ENCODE data around the gene TGIF1.

TGIF1 gene

GRCh38 chr18:3427944-3428343, 22.0 kb upstream of the TGIF1 start:
- Histone ChIP-seq H3K9me3 (ENCODE audit: control insufficient read depth in 1 of 2, low read length in 2 of 2) (no peaks in the 10 kb centered on the region), H3K4me1 (ENCODE audit: control insufficient read depth in 1 of 2, insufficient read depth in 2 of 2, low read length in 2 of 2) (peaks cover 0 to 3% of the 10 kb centered on the region in 2 donors), H3K36me3 (ENCODE audit: control insufficient read depth in 1 of 2, insufficient read depth in 2 of 2, low read length in 2 of 2) (no peaks in the 10 kb centered on the region), H3K9ac (ENCODE audit: low read depth in 1 of 2, low read length in 2 of 2) (no peak overlapping the region), H3K4me3 (ENCODE audit: low read depth in 1 of 2, low read length in 2 of 2) (no peak overlapping the region), H3K27me3 (ENCODE audit: control insufficient read depth in 1 of 2, insufficient read depth in 2 of 2, low read length in 2 of 2) (no peaks in the 10 kb centered on the region), H3K27ac (ENCODE audit: low read depth, low read length) (no peak overlapping the region)

- Histone ChIP-seq H3K27me3 (ENCODE audit: control insufficient read depth in 1 of 2, insufficient read depth in 2 of 2, low read length in 2 of 2) (no peaks in the 10 kb centered on the region), H3K9me3 (ENCODE audit: control insufficient read depth in 1 of 2, low read length in 2 of 2) (no peaks in the 10 kb centered on the region), H3K9ac (ENCODE audit: low read depth in 1 of 2, low read length in 2 of 2) (no peak overlapping the region), H3K36me3 (ENCODE audit: control insufficient read depth in 1 of 2, insufficient read depth in 2 of 2, low read length in 2 of 2) (no peaks in the 10 kb centered on the region), H3K4me3 (ENCODE audit: low read depth in 1 of 2, low read length in 2 of 2) (no peak overlapping the region), H3K27ac (ENCODE audit: low read depth, low read length) (no peak overlapping the region), H3K4me1 (ENCODE audit: control insufficient read depth in 1 of 2, insufficient read depth in 2 of 2, low read length in 2 of 2) (no peaks in the 10 kb centered on the region)
These were observed 20.9 kb upstream of the TGIF1 start for GRCh38 chr18:3429121-3429520.

GRCh38 chr18:3434685-3435084, 15.3 kb upstream of the TGIF1 start:
- Histone ChIP-seq H3K36me3 (ENCODE audit: control insufficient read depth in 1 of 2, insufficient read depth in 2 of 2, low read length in 2 of 2) (no peaks in the 10 kb centered on the region), H3K27ac (ENCODE audit: low read depth, low read length) (no peak overlapping the region), H3K27me3 (ENCODE audit: control insufficient read depth in 1 of 2, insufficient read depth in 2 of 2, low read length in 2 of 2) (no peaks in the 10 kb centered on the region), H3K4me3 (ENCODE audit: low read depth in 1 of 2, low read length in 2 of 2) (no peak overlapping the region), H3K9ac (ENCODE audit: low read depth in 1 of 2, low read length in 2 of 2) (no peak overlapping the region), H3K4me1 (ENCODE audit: control insufficient read depth in 1 of 2, insufficient read depth in 2 of 2, low read length in 2 of 2) (no peaks in the 10 kb centered on the region), H3K9me3 (ENCODE audit: control insufficient read depth in 1 of 2, low read length in 2 of 2) (no peaks in the 10 kb centered on the region)

- Histone ChIP-seq H3K9me3 (ENCODE audit: control insufficient read depth in 1 of 2, low read length in 2 of 2) (no peaks in the 10 kb centered on the region), H3K9ac (ENCODE audit: low read depth in 1 of 2, low read length in 2 of 2) (no peak overlapping the region), H3K27ac (ENCODE audit: low read depth, low read length) (no peak overlapping the region), H3K4me3 (ENCODE audit: low read depth in 1 of 2, low read length in 2 of 2) (no peak overlapping the region), H3K36me3 (ENCODE audit: control insufficient read depth in 1 of 2, insufficient read depth in 2 of 2, low read length in 2 of 2) (no peaks in the 10 kb centered on the region), H3K4me1 (ENCODE audit: control insufficient read depth in 1 of 2, insufficient read depth in 2 of 2, low read length in 2 of 2) (peaks cover 9 to 11% of the 10 kb centered on the region in 2 donors), H3K27me3 (ENCODE audit: control insufficient read depth in 1 of 2, insufficient read depth in 2 of 2, low read length in 2 of 2) (no peaks in the 10 kb centered on the region)
These were observed 9.6 kb upstream of the TGIF1 start for GRCh38 chr18:3440341-3440740.

GRCh38 chr18:3441290-3441689, 8.7 kb upstream of the TGIF1 start:
- Histone ChIP-seq H3K4me3 (ENCODE audit: low read depth in 1 of 2, low read length in 2 of 2) (no peak overlapping the region), H3K9ac (ENCODE audit: low read depth in 1 of 2, low read length in 2 of 2) (no peak overlapping the region), H3K27ac (ENCODE audit: low read depth, low read length) (no peak overlapping the region)

GRCh38 chr18:3442919-3443318, 7.1 kb upstream of the TGIF1 start:
- H3K4me3 ChIP-seq (ENCODE audit: low read depth in 1 of 2, low read length in 2 of 2) = no peak overlapping the region
- no peaks in the 10 kb centered on the region for H3K9me3 ChIP-seq (ENCODE audit: control insufficient read depth in 1 of 2, low read length in 2 of 2)
- no peaks in the 10 kb centered on the region for H3K27me3 ChIP-seq (ENCODE audit: control insufficient read depth in 1 of 2, insufficient read depth in 2 of 2, low read length in 2 of 2)
- H3K9ac ChIP-seq (ENCODE audit: low read depth in 1 of 2, low read length in 2 of 2) = no peak overlapping the region
- H3K27ac ChIP-seq (ENCODE audit: low read depth, low read length) = no peak overlapping the region
- peaks cover 18 to 25% of the 10 kb centered on the region in 2 donors for H3K4me1 ChIP-seq (ENCODE audit: control insufficient read depth in 1 of 2, insufficient read depth in 2 of 2, low read length in 2 of 2)
- H3K36me3 ChIP-seq (ENCODE audit: control insufficient read depth in 1 of 2, insufficient read depth in 2 of 2, low read length in 2 of 2) = no peaks in the 10 kb centered on the region

More at GRCh38 chr18:3441290-3441689, 8.7 kb upstream of the TGIF1 start:
- Histone ChIP-seq H3K27me3 (ENCODE audit: control insufficient read depth in 1 of 2, insufficient read depth in 2 of 2, low read length in 2 of 2) (no peaks in the 10 kb centered on the region), H3K4me1 (ENCODE audit: control insufficient read depth in 1 of 2, insufficient read depth in 2 of 2, low read length in 2 of 2) (peaks cover 10 to 11% of the 10 kb centered on the region in 2 donors), H3K9me3 (ENCODE audit: control insufficient read depth in 1 of 2, low read length in 2 of 2) (no peaks in the 10 kb centered on the region), H3K36me3 (ENCODE audit: control insufficient read depth in 1 of 2, insufficient read depth in 2 of 2, low read length in 2 of 2) (no peaks in the 10 kb centered on the region)

GRCh38 chr18:3444296-3444695, 5.7 kb upstream of the TGIF1 start:
- no peak overlapping the region for H3K27ac ChIP-seq (ENCODE audit: low read depth, low read length)

GRCh38 chr18:3444954-3445353, 5.0 kb upstream of the TGIF1 start:
- Histone ChIP-seq H3K9ac (ENCODE audit: low read depth in 1 of 2, low read length in 2 of 2) (no peak overlapping the region), H3K36me3 (ENCODE audit: control insufficient read depth in 1 of 2, insufficient read depth in 2 of 2, low read length in 2 of 2) (no peaks in the 10 kb centered on the region), H3K27me3 (ENCODE audit: control insufficient read depth in 1 of 2, insufficient read depth in 2 of 2, low read length in 2 of 2) (no peaks in the 10 kb centered on the region), H3K4me1 (ENCODE audit: control insufficient read depth in 1 of 2, insufficient read depth in 2 of 2, low read length in 2 of 2) (peaks cover 18 to 25% of the 10 kb centered on the region in 2 donors), H3K27ac (ENCODE audit: low read depth, low read length) (no peak overlapping the region), H3K9me3 (ENCODE audit: control insufficient read depth in 1 of 2, low read length in 2 of 2) (no peaks in the 10 kb centered on the region), H3K4me3 (ENCODE audit: low read depth in 1 of 2, low read length in 2 of 2) (no peak overlapping the region)

More at GRCh38 chr18:3444296-3444695, 5.7 kb upstream of the TGIF1 start:
- no peaks in the 10 kb centered on the region for H3K36me3 ChIP-seq (ENCODE audit: control insufficient read depth in 1 of 2, insufficient read depth in 2 of 2, low read length in 2 of 2)
- H3K27me3 ChIP-seq (ENCODE audit: control insufficient read depth in 1 of 2, insufficient read depth in 2 of 2, low read length in 2 of 2) = no peaks in the 10 kb centered on the region
- no peak overlapping the region for H3K4me3 ChIP-seq (ENCODE audit: low read depth in 1 of 2, low read length in 2 of 2)
- peaks cover 18 to 25% of the 10 kb centered on the region in 2 donors for H3K4me1 ChIP-seq (ENCODE audit: control insufficient read depth in 1 of 2, insufficient read depth in 2 of 2, low read length in 2 of 2)
- no peaks in the 10 kb centered on the region for H3K9me3 ChIP-seq (ENCODE audit: control insufficient read depth in 1 of 2, low read length in 2 of 2)
- H3K9ac ChIP-seq (ENCODE audit: low read depth in 1 of 2, low read length in 2 of 2) = no peak overlapping the region

- peak overlapping the region; percentile 92 to 99 for H3K9ac ChIP-seq (ENCODE audit: low read depth in 1 of 2, low read length in 2 of 2)
- no peaks in the 10 kb centered on the region for H3K36me3 ChIP-seq (ENCODE audit: control insufficient read depth in 1 of 2, insufficient read depth in 2 of 2, low read length in 2 of 2)
- no peaks in the 10 kb centered on the region for H3K27me3 ChIP-seq (ENCODE audit: control insufficient read depth in 1 of 2, insufficient read depth in 2 of 2, low read length in 2 of 2)
- H3K4me1 ChIP-seq (ENCODE audit: control insufficient read depth in 1 of 2, insufficient read depth in 2 of 2, low read length in 2 of 2) = peaks cover 9 to 14% of the 10 kb centered on the region in 2 donors
- no peaks in the 10 kb centered on the region for H3K9me3 ChIP-seq (ENCODE audit: control insufficient read depth in 1 of 2, low read length in 2 of 2)
- peak overlapping the region; percentile 96 for H3K27ac ChIP-seq (ENCODE audit: low read depth, low read length)
- peak overlapping the region; percentile 81 to 93 for H3K4me3 ChIP-seq (ENCODE audit: low read depth in 1 of 2, low read length in 2 of 2)
These were observed 2.7 kb upstream of the TGIF1 start for GRCh38 chr18:3447068-3447894.

- Histone ChIP-seq H3K27me3 (ENCODE audit: control insufficient read depth in 1 of 2, insufficient read depth in 2 of 2, low read length in 2 of 2) (no peaks in the 10 kb centered on the region), H3K9ac (ENCODE audit: low read depth in 1 of 2, low read length in 2 of 2) (peak overlapping the region; percentile 98 to 99), H3K4me3 (ENCODE audit: low read depth in 1 of 2, low read length in 2 of 2) (peak overlapping the region; percentile 81 to 93), H3K9me3 (ENCODE audit: control insufficient read depth in 1 of 2, low read length in 2 of 2) (no peaks in the 10 kb centered on the region), H3K4me1 (ENCODE audit: control insufficient read depth in 1 of 2, insufficient read depth in 2 of 2, low read length in 2 of 2) (peaks cover 15 to 20% of the 10 kb centered on the region in 2 donors), H3K27ac (ENCODE audit: low read depth, low read length) (peak overlapping the region; percentile 96), H3K36me3 (ENCODE audit: control insufficient read depth in 1 of 2, insufficient read depth in 2 of 2, low read length in 2 of 2) (no peaks in the 10 kb centered on the region)
These were observed 1.8 kb upstream of the TGIF1 start for GRCh38 chr18:3447895-3448837.
